Natural killer cell (primary cell): ENCODE data around the gene JAZF1. TPM values are rescaled to one million over a fixed set of nuclear protein-coding genes. Genes with fewer than 3 reads are reported as not detected.

Experiments
- ATAC-seq, 3 donors: fragments of 150-1000 bp in 2 of 3; fragments of 200-7000 bp in 1 of 3; cut with Tn5 transposase; 1 replicate in 1 of 3; 2 replicates in 2 of 3; pipeline ENCODE4 v1.10.0; 2021; ENCODE audit warnings: mild to moderate bottlenecking in 2 of 3, moderate library complexity in 2 of 3
- DNase-seq, 2 donors: peaks; one replicate each; pipeline versions ENCODE4 v3.0.0 to v3.0.0-alpha.2; 2013 to 2021; ENCODE audit warnings: mixed read lengths in 1 of 2
- H3K27ac ChIP-seq: one replicate; pipeline ENCODE4 v1.5.1; 2013; ENCODE audit warnings: mild to moderate bottlenecking, low read length
- H3K27me3 ChIP-seq: one replicate; pipeline ENCODE4 v1.6.1; 2013; ENCODE audit warnings: low read length; ENCODE audit not compliant: control insufficient read depth, insufficient read depth
- H3K36me3 ChIP-seq: one replicate; pipeline ENCODE4 v1.6.1; 2013; ENCODE audit warnings: low read length; ENCODE audit not compliant: control insufficient read depth, insufficient read depth
- H3K4me1 ChIP-seq: one replicate; pipeline ENCODE4 v1.6.1; 2013; ENCODE audit warnings: low read length; ENCODE audit not compliant: control insufficient read depth, insufficient read depth
- H3K4me3 ChIP-seq: one replicate; pipeline ENCODE4 v1.5.1; 2013; ENCODE audit warnings: low read length
- H3K9me3 ChIP-seq: one replicate; pipeline ENCODE4 v1.6.1; 2013; ENCODE audit warnings: low read length; ENCODE audit not compliant: control insufficient read depth, insufficient read depth
- H3K27ac Mint-ChIP-seq, 2 donors: one replicate each; pipeline ENCODE4 v1.8.0; 2022; ENCODE audit warnings: mild to moderate bottlenecking in 2 of 2, mixed read lengths in 2 of 2, moderate library complexity in 1 of 2
- H3K27me3 Mint-ChIP-seq, 2 donors: one replicate each; pipeline ENCODE4 v1.8.0; 2022; ENCODE audit warnings: low read depth in 2 of 2, mixed read lengths in 2 of 2
- H3K36me3 Mint-ChIP-seq: one replicate; pipeline ENCODE4 v1.8.0; 2022; ENCODE audit warnings: mixed read lengths
- H3K4me1 Mint-ChIP-seq, 2 donors: one replicate each; pipeline ENCODE4 v1.8.0; 2022; ENCODE audit warnings: mixed read lengths in 2 of 2
- H3K4me3 Mint-ChIP-seq: one replicate; pipeline ENCODE4 v1.8.0; 2022; ENCODE audit warnings: mild to moderate bottlenecking, moderate library complexity, mixed read lengths
- H3K9me3 Mint-ChIP-seq, 2 donors: one replicate each; pipeline ENCODE4 v1.8.0; 2022; ENCODE audit warnings: mixed read lengths in 2 of 2
- WGBS: methylation state at CpG from one replicate; pipeline ENCODE4 v1.1.7; 2013; ENCODE audit warnings: missing lambda C conversion rate; ENCODE audit not compliant: insufficient coverage; 5-methylcytosine and 5-hydroxymethylcytosine counted together
- intact Hi-C: fragments of 100-400 bp; cut with micrococcal nuclease; formaldehyde crosslinking; loops from one replicate; pipeline ENCODE4 v1.14.2; 2022
- total RNA-seq, 4 donors: library from RNA; stranded (reverse); fragments of 120-200 nt in 1 of 4; gene quantifications; one replicate each; pipeline versions ENCODE4 v1.2.3 to v1.2.4, GENCODE V29; 2013 to 2022
- TF ChIP-seq, protein P1 (sequence below): fragments of 200-600 bp; IDR thresholded peaks from one replicate; pipeline ENCODE4 v1.8.0; 2022; ENCODE audit warnings: antibody characterized with exemption

JAZF1 gene
- total RNA-seq, 3 donors from 2014 or later (not counting 1 experiment from before 2014, with no cell fraction given): 82.5 to 89.7 (median 87.6) TPM

GRCh38 chr7:28132959-28133870 lies 47.4 kb downstream of the JAZF1 start:
- peak in 1 of 3 donors; percentile 43 for ATAC-seq
- H3K36me3 ChIP-seq: peaks cover 2% of the 10 kb centered on the region
- Mint-ChIP-seq H3K9me3 (no peaks in the 10 kb centered on the region), H3K4me1 (peaks cover 68 to 86% of the 10 kb centered on the region in 2 donors), H3K36me3 (no peaks in the 10 kb centered on the region), H3K4me3 (no peak overlapping the region), H3K27ac (peak overlapping the region; percentile 57 to 81), H3K27me3 (no peaks in the 10 kb centered on the region)
- TF ChIP-seq, protein P1, sequence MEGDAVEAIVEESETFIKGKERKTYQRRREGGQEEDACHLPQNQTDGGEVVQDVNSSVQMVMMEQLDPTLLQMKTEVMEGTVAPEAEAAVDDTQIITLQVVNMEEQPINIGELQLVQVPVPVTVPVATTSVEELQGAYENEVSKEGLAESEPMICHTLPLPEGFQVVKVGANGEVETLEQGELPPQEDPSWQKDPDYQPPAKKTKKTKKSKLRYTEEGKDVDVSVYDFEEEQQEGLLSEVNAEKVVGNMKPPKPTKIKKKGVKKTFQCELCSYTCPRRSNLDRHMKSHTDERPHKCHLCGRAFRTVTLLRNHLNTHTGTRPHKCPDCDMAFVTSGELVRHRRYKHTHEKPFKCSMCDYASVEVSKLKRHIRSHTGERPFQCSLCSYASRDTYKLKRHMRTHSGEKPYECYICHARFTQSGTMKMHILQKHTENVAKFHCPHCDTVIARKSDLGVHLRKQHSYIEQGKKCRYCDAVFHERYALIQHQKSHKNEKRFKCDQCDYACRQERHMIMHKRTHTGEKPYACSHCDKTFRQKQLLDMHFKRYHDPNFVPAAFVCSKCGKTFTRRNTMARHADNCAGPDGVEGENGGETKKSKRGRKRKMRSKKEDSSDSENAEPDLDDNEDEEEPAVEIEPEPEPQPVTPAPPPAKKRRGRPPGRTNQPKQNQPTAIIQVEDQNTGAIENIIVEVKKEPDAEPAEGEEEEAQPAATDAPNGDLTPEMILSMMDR: no peak
- H3K27me3 ChIP-seq: no peaks in the 10 kb centered on the region
- DNase-seq: no peak
- peaks cover 5% of the 10 kb centered on the region for H3K4me1 ChIP-seq
- no peak overlapping the region for H3K4me3 ChIP-seq
- H3K27ac ChIP-seq: no peak overlapping the region
- no peaks in the 10 kb centered on the region for H3K9me3 ChIP-seq
- intact Hi-C loops: no loop called here
- WGBS: 85% methylated on average over 1 of the region's 1 CpG

DNA sequence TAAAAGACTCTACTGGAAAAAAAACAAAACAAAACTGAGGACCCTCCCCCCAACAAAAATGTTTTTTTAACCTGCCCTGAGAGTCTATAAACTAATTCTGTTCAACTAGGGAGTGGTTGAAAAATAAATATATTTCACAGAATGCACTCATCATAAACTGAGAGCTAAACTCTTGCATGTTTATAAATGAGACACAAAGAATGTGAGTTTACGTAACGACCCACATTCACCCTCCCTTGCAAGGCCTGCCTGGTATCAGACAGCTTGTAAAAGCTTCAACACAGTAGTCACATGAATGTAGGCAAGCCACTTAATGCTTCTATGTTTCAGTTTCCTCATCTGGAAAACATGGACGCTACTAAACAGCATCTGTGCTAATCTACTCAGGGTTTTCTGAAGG lies 50.3 kb downstream of the JAZF1 start:
- Histone ChIP-seq H3K9me3 (no peaks in the 10 kb centered on the region), H3K36me3 (no peaks in the 10 kb centered on the region), H3K27ac (no peak overlapping the region), H3K4me1 (peaks cover 14% of the 10 kb centered on the region), H3K4me3 (no peak overlapping the region), H3K27me3 (no peaks in the 10 kb centered on the region)
- H3K27ac Mint-ChIP-seq: no peak overlapping the region
- H3K36me3 Mint-ChIP-seq: no peaks in the 10 kb centered on the region
- H3K4me1 Mint-ChIP-seq: peaks cover 78 to 81% of the 10 kb centered on the region in 2 donors
- intact Hi-C loops: no loop called here
- TF ChIP-seq, protein P1: no peak
- H3K4me3 Mint-ChIP-seq: no peak overlapping the region
- no peaks in the 10 kb centered on the region for H3K9me3 Mint-ChIP-seq
- DNase-seq (no peak), ATAC-seq (no peak)
- WGBS: 94% methylated on average over 3 of the region's 3 CpGs
- no peaks in the 10 kb centered on the region for H3K27me3 Mint-ChIP-seq

DNA sequence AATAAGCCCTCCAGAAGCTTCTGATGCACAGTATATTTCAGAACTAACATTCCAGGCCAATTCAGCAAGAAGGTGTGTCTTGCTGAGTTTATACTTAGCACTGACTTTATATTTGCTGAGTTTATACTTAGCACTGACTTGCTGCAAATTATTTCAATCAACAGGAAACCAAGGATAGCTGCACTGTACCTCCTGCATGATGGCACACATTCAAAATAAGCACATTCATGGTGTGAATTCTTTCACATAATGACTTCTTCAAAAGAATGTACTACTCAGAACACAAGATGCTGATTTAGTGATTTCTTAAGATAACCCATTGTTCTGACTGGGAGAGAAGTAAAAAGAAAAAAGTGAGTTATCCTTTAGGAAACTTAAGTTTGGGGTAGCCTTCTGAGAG lies 52.0 kb downstream of the JAZF1 start:
- Histone ChIP-seq H3K4me1 (peaks cover 20% of the 10 kb centered on the region), H3K4me3 (no peak overlapping the region), H3K27me3 (no peaks in the 10 kb centered on the region), H3K27ac (no peak overlapping the region), H3K9me3 (no peaks in the 10 kb centered on the region), H3K36me3 (no peaks in the 10 kb centered on the region)
- Mint-ChIP-seq H3K4me3 (no peak overlapping the region), H3K27ac (peak overlapping the region; percentile 70 to 81), H3K27me3 (no peaks in the 10 kb centered on the region), H3K9me3 (no peaks in the 10 kb centered on the region), H3K4me1 (peaks cover 81 to 83% of the 10 kb centered on the region in 2 donors), H3K36me3 (no peaks in the 10 kb centered on the region)
- peak; percentile 66 to 72 (median 67) for ATAC-seq
- TF ChIP-seq, protein P1: no peak
- intact Hi-C loops: no loop called here
- DNase-seq: no peak
